ENCODE data around the gene HDAC8.
"Not testable (repeated sequence)": the region's sequence is repeated elsewhere in the genome, so short reads cannot be mapped to it uniquely, and the experiment has no call there.

Gene HDAC8

GRCh38 chrX:72495046-72495445 lies 77.6 kb downstream of the HDAC8 start:
- ATAC-seq (replicated peaks; ENCODE audit: extremely low read depth, poor library complexity, severe bottlenecking), result no peak
- H3K27me3 Mint-ChIP-seq, result no peaks in the 10 kb centered on the region
- no peak for DNase-seq (ENCODE audit: low spot score in 2 of 2)
- no peaks in the 10 kb centered on the region for H3K9me3 Mint-ChIP-seq
- H3K27ac Mint-ChIP-seq (ENCODE audit: low read depth), result no peak overlapping the region
- H3K36me3 Mint-ChIP-seq (ENCODE audit: insufficient read depth), result peaks cover 11% of the 10 kb centered on the region
- H3K4me1 Mint-ChIP-seq, result peaks cover 17% of the 10 kb centered on the region
- no peak overlapping the region for H3K4me3 Mint-ChIP-seq

- no peak overlapping the region for H3K27ac Mint-ChIP-seq (ENCODE audit: low read depth)
- H3K9me3 Mint-ChIP-seq, result no peaks in the 10 kb centered on the region
- H3K4me3 Mint-ChIP-seq, result no peak overlapping the region
- H3K4me1 Mint-ChIP-seq, result peaks cover 12% of the 10 kb centered on the region
- no peak for DNase-seq (ENCODE audit: low spot score in 2 of 2)
- H3K36me3 Mint-ChIP-seq (ENCODE audit: insufficient read depth), result peaks cover 11% of the 10 kb centered on the region
- ATAC-seq (replicated peaks; ENCODE audit: extremely low read depth, poor library complexity, severe bottlenecking), result no peak
- H3K27me3 Mint-ChIP-seq, result no peaks in the 10 kb centered on the region
Observed at GRCh38 chrX:72492499-72492898, 80.1 kb downstream of the HDAC8 start.

- not testable (repeated sequence) for H3K9me3 Mint-ChIP-seq; H3K27ac Mint-ChIP-seq (ENCODE audit: low read depth); DNase-seq (ENCODE audit: low spot score in 2 of 2); H3K27me3 Mint-ChIP-seq; H3K4me3 Mint-ChIP-seq; ATAC-seq (replicated peaks; ENCODE audit: extremely low read depth, poor library complexity, severe bottlenecking)
- H3K4me1 Mint-ChIP-seq, result peaks cover 12% of the 10 kb centered on the region
- peaks cover 15% of the 10 kb centered on the region for H3K36me3 Mint-ChIP-seq (ENCODE audit: insufficient read depth)
Observed at GRCh38 chrX:72490221-72490620, 82.4 kb downstream of the HDAC8 start.

- Mint-ChIP-seq H3K27ac (ENCODE audit: low read depth) (no peak overlapping the region), H3K36me3 (ENCODE audit: insufficient read depth) (peaks cover 9% of the 10 kb centered on the region), H3K4me3 (no peak overlapping the region), H3K9me3 (no peaks in the 10 kb centered on the region), H3K4me1 (peaks cover 7% of the 10 kb centered on the region), H3K27me3 (no peaks in the 10 kb centered on the region)
- ATAC-seq (replicated peaks; ENCODE audit: extremely low read depth, poor library complexity, severe bottlenecking) (no peak), DNase-seq (ENCODE audit: low spot score in 2 of 2) (no peak)
Observed at GRCh38 chrX:72487661-72488060, 85.0 kb downstream of the HDAC8 start.

GRCh38 chrX:72479324-72480274 lies 93.0 kb downstream of the HDAC8 start:
- H3K27me3 Mint-ChIP-seq, result no peaks in the 10 kb centered on the region
- H3K27ac Mint-ChIP-seq (ENCODE audit: low read depth), result no peak overlapping the region
- H3K9me3 Mint-ChIP-seq, result no peaks in the 10 kb centered on the region
- ATAC-seq (replicated peaks; ENCODE audit: extremely low read depth, poor library complexity, severe bottlenecking), result no peak
- H3K4me1 Mint-ChIP-seq, result no peaks in the 10 kb centered on the region
- no peak overlapping the region for H3K4me3 Mint-ChIP-seq
- no peak for DNase-seq (ENCODE audit: low spot score in 2 of 2)
- H3K36me3 Mint-ChIP-seq (ENCODE audit: insufficient read depth), result peaks cover 2% of the 10 kb centered on the region

- Mint-ChIP-seq H3K4me1 (no peaks in the 10 kb centered on the region), H3K36me3 (ENCODE audit: insufficient read depth) (peaks cover 2% of the 10 kb centered on the region), H3K9me3 (no peaks in the 10 kb centered on the region), H3K27me3 (no peaks in the 10 kb centered on the region), H3K4me3 (no peak overlapping the region), H3K27ac (ENCODE audit: low read depth) (no peak overlapping the region)
- DNase-seq (ENCODE audit: low spot score in 2 of 2), result no peak
- no peak for ATAC-seq (replicated peaks; ENCODE audit: extremely low read depth, poor library complexity, severe bottlenecking)
Observed at GRCh38 chrX:72478853-72479252, 93.8 kb downstream of the HDAC8 start.

GRCh38 chrX:72478351-72478750 lies 94.3 kb downstream of the HDAC8 start:
- H3K36me3 Mint-ChIP-seq (ENCODE audit: insufficient read depth), result peaks cover 2% of the 10 kb centered on the region
- ATAC-seq (replicated peaks; ENCODE audit: extremely low read depth, poor library complexity, severe bottlenecking) (no peak), DNase-seq (ENCODE audit: low spot score in 2 of 2) (no peak)
- H3K9me3 Mint-ChIP-seq, result no peaks in the 10 kb centered on the region
- no peak overlapping the region for H3K4me3 Mint-ChIP-seq
- no peak overlapping the region for H3K27ac Mint-ChIP-seq (ENCODE audit: low read depth)
- H3K27me3 Mint-ChIP-seq, result no peaks in the 10 kb centered on the region
- no peaks in the 10 kb centered on the region for H3K4me1 Mint-ChIP-seq

GRCh38 chrX:72477781-72478181 lies 94.9 kb downstream of the HDAC8 start:
- Mint-ChIP-seq H3K27me3 (no peaks in the 10 kb centered on the region), H3K36me3 (ENCODE audit: insufficient read depth) (peaks cover 2% of the 10 kb centered on the region), H3K9me3 (no peaks in the 10 kb centered on the region), H3K27ac (ENCODE audit: low read depth) (no peak overlapping the region), H3K4me1 (no peaks in the 10 kb centered on the region), H3K4me3 (no peak overlapping the region)
- ATAC-seq (replicated peaks; ENCODE audit: extremely low read depth, poor library complexity, severe bottlenecking) (no peak), DNase-seq (ENCODE audit: low spot score in 2 of 2) (no peak)

GRCh38 chrX:72477376-72477775 lies 95.3 kb downstream of the HDAC8 start:
- DNase-seq (ENCODE audit: low spot score in 2 of 2) (no peak), ATAC-seq (replicated peaks; ENCODE audit: extremely low read depth, poor library complexity, severe bottlenecking) (no peak)
- Mint-ChIP-seq H3K36me3 (ENCODE audit: insufficient read depth) (peaks cover 2% of the 10 kb centered on the region), H3K4me1 (no peaks in the 10 kb centered on the region), H3K9me3 (no peaks in the 10 kb centered on the region), H3K27ac (ENCODE audit: low read depth) (no peak overlapping the region), H3K4me3 (no peak overlapping the region), H3K27me3 (no peaks in the 10 kb centered on the region)

GRCh38 chrX:72475952-72476668 lies 96.5 kb downstream of the HDAC8 start:
- Mint-ChIP-seq H3K4me1 (no peaks in the 10 kb centered on the region), H3K27ac (ENCODE audit: low read depth) (no peak overlapping the region), H3K27me3 (no peaks in the 10 kb centered on the region), H3K4me3 (no peak overlapping the region), H3K9me3 (no peaks in the 10 kb centered on the region), H3K36me3 (ENCODE audit: insufficient read depth) (peaks cover 2% of the 10 kb centered on the region)
- ATAC-seq (replicated peaks; ENCODE audit: extremely low read depth, poor library complexity, severe bottlenecking), result no peak
- DNase-seq (ENCODE audit: low spot score in 2 of 2), result no peak

- Mint-ChIP-seq H3K9me3 (no peaks in the 10 kb centered on the region), H3K4me3 (no peak overlapping the region), H3K36me3 (ENCODE audit: insufficient read depth) (peaks cover 2% of the 10 kb centered on the region), H3K4me1 (no peaks in the 10 kb centered on the region), H3K27me3 (no peaks in the 10 kb centered on the region), H3K27ac (ENCODE audit: low read depth) (no peak overlapping the region)
- ATAC-seq (replicated peaks; ENCODE audit: extremely low read depth, poor library complexity, severe bottlenecking) (no peak), DNase-seq (ENCODE audit: low spot score in 2 of 2) (no peak)
Observed at GRCh38 chrX:72475338-72475737, 97.3 kb downstream of the HDAC8 start.

GRCh38 chrX:72470532-72471223 lies 102.0 kb downstream of the HDAC8 start:
- H3K27ac Mint-ChIP-seq (ENCODE audit: low read depth), result no peak overlapping the region
- no peak for ATAC-seq (replicated peaks; ENCODE audit: extremely low read depth, poor library complexity, severe bottlenecking)
- no peaks in the 10 kb centered on the region for H3K27me3 Mint-ChIP-seq

More at GRCh38 chrX:72470532-72471223, 102.0 kb downstream of the HDAC8 start:
- Mint-ChIP-seq H3K4me3 (no peak overlapping the region), H3K36me3 (ENCODE audit: insufficient read depth) (peaks cover 4% of the 10 kb centered on the region), H3K9me3 (no peaks in the 10 kb centered on the region), H3K4me1 (no peaks in the 10 kb centered on the region)
- no peak for DNase-seq (ENCODE audit: low spot score in 2 of 2)
